GM19372 (cell line): ENCODE data around the gene HSF5.

Experiments used
- ATAC-seq: cut with Tn5 transposase; IDR thresholded peaks from one replicate; pipeline ENCODE4 v1.9.1; 2021; ENCODE audit warnings: mild to moderate bottlenecking, low read depth, moderate library complexity; ENCODE audit not compliant: unreplicated experiment

HSF5 gene

DNA sequence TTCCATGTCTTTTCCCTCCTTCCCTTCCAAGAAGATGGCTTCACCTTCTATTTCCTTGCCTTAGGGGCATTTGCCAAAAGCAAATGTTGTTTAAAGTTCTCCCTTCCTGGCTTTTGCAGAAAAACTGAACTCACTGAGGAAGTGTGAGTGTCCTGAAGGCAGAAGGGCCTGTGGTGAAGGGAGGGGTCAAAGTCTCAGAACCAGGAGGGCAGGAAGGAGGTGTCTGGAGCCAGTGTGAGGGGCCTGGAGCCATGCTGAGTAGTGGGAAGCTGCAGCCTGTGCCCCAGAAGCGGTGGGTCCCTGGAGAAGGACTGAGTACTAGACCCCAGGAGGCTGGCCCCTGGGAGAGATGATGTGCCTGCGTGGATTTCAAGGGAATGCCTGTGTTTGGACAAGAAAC, 112.4 kb downstream of the HSF5 start:
- no peak for ATAC-seq

DNA sequence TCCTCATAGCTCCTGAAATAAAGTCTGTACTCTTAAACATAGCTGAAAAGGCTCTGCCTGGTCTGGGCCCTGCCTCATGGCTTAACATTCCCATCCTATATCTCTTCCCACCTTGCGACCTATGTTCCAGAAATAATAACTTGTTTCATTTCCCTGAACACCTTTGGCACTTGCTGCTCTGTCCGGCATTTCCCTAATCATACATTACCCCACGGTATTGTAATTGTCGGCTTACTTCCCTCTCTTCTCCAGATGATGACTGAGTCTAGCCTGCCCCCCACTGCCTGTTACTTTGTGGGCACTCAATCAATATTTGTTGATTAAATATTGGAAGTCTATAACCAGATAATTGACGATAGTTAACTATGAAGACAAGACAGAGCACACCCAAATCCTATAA, 113.0 kb downstream of the HSF5 start:
- no peak for ATAC-seq

- ATAC-seq, result no peak
Observed at GRCh38 chr17:58373923-58374322, 114.3 kb downstream of the HSF5 start.

- ATAC-seq, result no peak
Observed at GRCh38 chr17:58373003-58373402, 115.2 kb downstream of the HSF5 start.

DNA sequence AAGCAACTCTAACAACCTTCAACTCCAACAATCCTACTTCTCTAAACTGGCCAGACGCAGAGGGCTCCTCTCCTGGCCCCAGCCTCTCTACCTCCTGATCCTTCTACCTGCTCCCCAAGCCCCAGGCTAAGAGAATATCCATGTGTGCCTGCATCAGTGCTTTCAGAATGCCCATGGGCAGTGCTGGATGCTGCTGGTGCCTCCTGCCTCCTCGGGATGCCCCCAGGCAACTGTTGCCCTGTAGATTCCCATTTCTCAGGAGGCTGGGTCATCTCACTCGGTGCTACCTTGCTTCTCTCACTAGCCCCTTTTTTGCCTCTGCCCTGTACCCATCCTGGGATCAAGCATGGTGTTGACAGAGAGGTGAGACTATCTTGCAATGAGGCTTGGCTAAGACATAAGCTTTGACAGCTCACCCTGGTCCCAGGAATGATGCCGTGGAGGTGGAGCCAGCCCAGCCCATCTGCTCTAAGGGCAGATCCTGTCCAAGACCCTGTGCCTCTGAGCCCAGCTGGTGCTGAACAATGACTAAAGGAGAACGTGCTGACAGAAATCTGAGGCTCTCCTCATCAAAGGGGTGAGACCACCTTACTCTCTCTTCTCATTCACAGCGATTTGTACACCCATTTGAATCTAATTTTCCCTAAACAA, 116.8 kb downstream of the HSF5 start:
- ATAC-seq, result no peak

- no peak for ATAC-seq
Observed at GRCh38 chr17:58370716-58371115, 117.5 kb downstream of the HSF5 start.

DNA sequence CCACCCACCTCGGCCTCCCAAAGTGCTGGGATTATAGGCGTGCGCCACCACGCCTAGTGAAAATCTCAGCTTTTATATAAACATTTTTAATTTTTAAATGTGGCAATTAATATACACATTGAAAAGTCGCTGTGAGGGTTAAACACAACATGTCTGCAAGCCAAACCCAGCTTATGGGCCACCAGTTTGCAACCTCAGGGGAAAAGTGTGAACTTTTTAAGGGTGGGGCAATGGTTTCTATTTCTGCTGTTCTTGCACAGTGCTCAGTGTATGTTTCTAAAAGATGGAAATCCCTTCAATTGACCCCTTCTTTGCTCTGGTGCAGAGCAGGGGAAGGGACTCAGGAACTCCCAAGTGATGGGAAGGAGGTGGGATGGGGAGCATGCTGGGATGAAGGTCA, 117.9 kb downstream of the HSF5 start:
- ATAC-seq, result no peak
